BLaER1 treated with 17β-estradiol and CSF1 and Interleukin-3, amounts not matched to agents 10 nM and 100 nM (cell line): ENCODE results near the gene LTBP1.

ENCODE experiments used
- H3K27ac ChIP-seq, 11 experiments: shearing (Covaris generic); formaldehyde crosslinking; 2 replicates each; pipeline ENCODE4 v1.8.1; 2022
- H3K27me3 ChIP-seq, 11 experiments: shearing (Covaris generic); formaldehyde crosslinking; 2 replicates each; pipeline ENCODE4 v1.8.1; 2022
- H3K36me3 ChIP-seq, 11 experiments: shearing (Covaris generic); formaldehyde crosslinking; 2 replicates each; pipeline ENCODE4 v1.8.1; 2022
- H3K4me1 ChIP-seq, 10 experiments: shearing (Covaris generic); formaldehyde crosslinking; 2 replicates each; pipeline ENCODE4 v1.8.1; 2022
- H3K4me2 ChIP-seq, 11 experiments: shearing (Covaris generic); formaldehyde crosslinking; 2 replicates each; pipeline ENCODE4 v1.8.1; 2022
- H3K4me3 ChIP-seq, 10 experiments: shearing (Covaris generic); formaldehyde crosslinking; 2 replicates each; pipeline ENCODE4 v1.8.1; 2022
- H3K9ac ChIP-seq, 11 experiments: shearing (Covaris generic); formaldehyde crosslinking; 2 replicates each; pipeline ENCODE4 v1.8.1; 2022
- H3K9me3 ChIP-seq, 11 experiments: shearing (Covaris generic); formaldehyde crosslinking; replicated peaks in 1 of 11; 2 replicates each; pipeline ENCODE4 v1.8.1; 2022
- H4K20me1 ChIP-seq, 11 experiments: shearing (Covaris generic); formaldehyde crosslinking; 2 replicates each; pipeline ENCODE4 v1.8.1; 2022
- Cebpa-rat ChIP-seq, 11 experiments: shearing (Covaris generic); IDR thresholded peaks; 2 replicates each; pipeline ENCODE4 v1.8.1; 2022

The LTBP1 gene

DNA sequence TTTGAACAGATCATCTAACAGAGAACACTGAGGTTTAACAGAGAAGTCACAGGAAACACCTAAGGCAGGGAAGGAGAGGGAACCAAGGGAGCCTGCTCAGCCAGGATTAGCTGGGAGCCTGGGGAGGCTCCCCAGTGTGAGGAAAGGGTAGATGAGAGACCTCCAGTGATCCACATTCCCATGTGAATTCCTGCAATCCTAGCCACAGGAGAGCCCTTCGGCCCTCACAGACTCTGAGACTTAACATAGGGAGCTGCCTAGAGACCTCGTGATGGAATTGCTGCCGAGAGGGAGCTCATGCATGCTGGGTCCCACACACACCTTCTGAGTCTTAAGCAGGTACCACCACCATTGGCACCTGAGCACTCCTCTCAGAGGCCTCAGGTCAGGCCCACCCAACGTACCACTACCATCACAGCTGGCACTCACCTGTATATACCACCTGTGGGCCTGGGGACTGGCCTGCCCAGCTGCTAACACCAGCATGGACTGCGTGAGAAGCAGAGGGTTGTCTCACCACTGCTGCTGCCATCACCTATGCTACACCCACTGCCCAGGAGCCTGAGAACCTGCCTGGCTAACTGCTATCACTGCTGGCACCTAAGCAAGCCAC, 303.8 kb downstream of the LTBP1 start:
- H3K36me3 ChIP-seq = no peaks in the 10 kb centered on the region

DNA sequence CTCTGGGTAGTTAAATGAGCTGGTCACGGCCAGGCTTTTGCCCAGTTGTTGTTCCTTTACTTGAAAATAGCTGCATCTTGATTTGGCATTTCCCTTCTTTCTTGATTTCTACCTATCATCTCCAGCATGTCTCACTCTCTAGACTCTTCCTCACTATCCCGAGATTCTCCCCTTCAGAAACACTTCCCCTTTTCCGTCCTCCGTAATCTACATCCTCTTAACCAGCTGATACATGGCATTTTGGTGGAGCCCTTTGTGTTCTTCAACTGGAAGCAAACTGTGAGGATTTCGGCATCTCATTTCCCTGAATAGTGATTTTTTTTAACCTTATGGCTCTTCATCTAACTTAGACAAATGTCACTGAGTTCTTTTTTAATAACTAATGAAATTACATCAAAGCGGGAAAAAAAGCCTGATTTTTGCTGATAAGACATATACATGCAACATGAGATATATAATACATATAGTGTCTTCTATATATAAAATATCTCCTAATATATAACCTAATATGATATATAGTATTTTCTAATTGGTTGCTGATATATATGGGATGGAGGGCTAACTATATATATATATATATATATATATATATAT, 309.5 kb downstream of the LTBP1 start:
- no peaks in the 10 kb centered on the region for H3K9me3 ChIP-seq
- H3K4me1 ChIP-seq = no peaks in the 10 kb centered on the region
- H4K20me1 ChIP-seq = no peaks in the 10 kb centered on the region
- no peaks in the 10 kb centered on the region for H3K27me3 ChIP-seq
- H3K27ac ChIP-seq = no peak overlapping the region
- H3K4me2 ChIP-seq = no peak overlapping the region
- no peaks in the 10 kb centered on the region for H3K36me3 ChIP-seq
- no peak overlapping the region for H3K9ac ChIP-seq
- no peak for TF ChIP-seq Cebpa-rat (IDR thresholded peaks at IDR 0.05)
- H3K4me3 ChIP-seq = no peak overlapping the region

More for the DNA sequence above, 303.8 kb downstream of the LTBP1 start:
- Histone ChIP-seq H4K20me1 (no peaks in the 10 kb centered on the region), H3K27ac (no peak overlapping the region), H3K27me3 (no peaks in the 10 kb centered on the region), H3K9ac (no peak overlapping the region), H3K9me3 (no peaks in the 10 kb centered on the region), H3K4me3 (no peak overlapping the region), H3K4me2 (no peak overlapping the region), H3K4me1 (no peaks in the 10 kb centered on the region)
- no peak for TF ChIP-seq Cebpa-rat (IDR thresholded peaks at IDR 0.05)

DNA sequence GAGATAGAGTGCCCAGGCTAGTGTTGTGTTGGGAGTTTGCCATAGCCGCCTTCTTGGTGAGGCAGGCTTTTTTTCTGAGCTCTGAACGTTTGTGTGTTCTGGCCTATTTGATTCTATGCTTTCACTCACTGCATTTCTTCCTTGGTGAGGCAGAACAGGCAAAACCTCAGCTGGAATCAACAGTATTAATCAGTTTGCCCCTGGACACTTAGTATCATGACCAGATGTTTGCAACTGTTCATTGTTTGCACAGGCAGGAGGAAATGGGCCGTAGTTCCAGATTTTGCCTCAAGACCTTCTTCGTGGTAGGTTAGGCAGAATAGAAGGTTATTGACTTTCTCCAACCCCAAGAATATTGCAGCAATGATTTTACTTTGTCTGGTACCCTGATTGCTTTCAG, 311.6 kb downstream of the LTBP1 start:
- H3K4me2 ChIP-seq = no peak overlapping the region

DNA sequence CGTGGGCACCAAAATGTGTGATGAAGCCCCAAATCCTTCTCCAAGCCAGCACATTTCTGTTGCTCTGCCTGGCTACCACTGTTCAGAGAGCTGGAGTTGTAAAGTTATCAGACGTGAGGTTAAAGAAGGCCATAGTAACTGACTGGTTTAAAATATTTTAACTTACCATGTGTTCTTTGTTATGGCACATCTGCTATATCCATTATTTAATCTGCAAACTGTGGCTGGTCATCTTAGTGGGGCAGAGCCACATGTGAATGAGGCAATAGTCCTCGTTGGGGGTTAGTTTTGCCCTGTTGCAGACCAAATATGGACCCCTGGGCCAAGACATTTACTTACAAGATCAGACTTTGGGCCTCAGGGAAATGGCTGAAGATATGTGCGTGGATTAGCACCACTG, 315.3 kb downstream of the LTBP1 start:
- Histone ChIP-seq H3K4me2 (no peak overlapping the region), H3K9ac (no peak overlapping the region), H3K9me3 (peaks cover 15 to 22% (median 16%) of the 10 kb centered on the region in 11 experiments), H3K4me3 (no peak overlapping the region), H3K36me3 (peaks cover 0 to 16% (median 13%) of the 10 kb centered on the region in 11 experiments; a peak in 12 of 22 replicates), H4K20me1 (no peaks in the 10 kb centered on the region), H3K4me1 (no peaks in the 10 kb centered on the region), H3K27me3 (no peaks in the 10 kb centered on the region), H3K27ac (no peak overlapping the region)
- TF ChIP-seq Cebpa-rat (IDR thresholded peaks at IDR 0.05) = no peak

More for the DNA sequence above, 311.6 kb downstream of the LTBP1 start:
- no peak for TF ChIP-seq Cebpa-rat (IDR thresholded peaks at IDR 0.05)
- H3K36me3 ChIP-seq = no peaks in the 10 kb centered on the region
- H3K27me3 ChIP-seq = no peaks in the 10 kb centered on the region
- no peaks in the 10 kb centered on the region for H3K9me3 ChIP-seq
- H3K9ac ChIP-seq = no peak overlapping the region
- no peak overlapping the region for H3K4me3 ChIP-seq
- no peaks in the 10 kb centered on the region for H4K20me1 ChIP-seq
- no peaks in the 10 kb centered on the region for H3K4me1 ChIP-seq
- no peak overlapping the region for H3K27ac ChIP-seq

DNA sequence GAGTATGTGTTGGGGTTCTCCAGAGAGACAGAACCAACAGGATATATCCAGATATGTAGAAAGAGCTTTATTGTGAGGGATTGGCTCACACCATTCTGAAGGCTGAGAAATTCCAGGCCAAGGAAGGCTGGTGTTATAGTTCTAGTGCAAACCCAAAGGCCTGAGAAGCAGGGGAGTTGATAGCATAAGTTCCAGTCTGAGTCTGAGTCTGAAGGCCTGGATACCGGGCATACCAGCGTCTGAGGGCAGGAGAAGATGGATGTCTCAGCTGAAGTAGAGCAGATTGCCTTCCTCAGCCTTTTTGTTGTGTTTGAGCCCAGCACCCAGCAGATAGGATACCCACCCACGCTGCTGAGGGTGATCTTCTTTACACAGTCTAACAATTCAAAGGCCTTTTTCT, 318.0 kb downstream of the LTBP1 start:
- no peak overlapping the region for H3K27ac ChIP-seq
- H3K4me3 ChIP-seq = no peak overlapping the region
- H3K27me3 ChIP-seq = no peaks in the 10 kb centered on the region

DNA sequence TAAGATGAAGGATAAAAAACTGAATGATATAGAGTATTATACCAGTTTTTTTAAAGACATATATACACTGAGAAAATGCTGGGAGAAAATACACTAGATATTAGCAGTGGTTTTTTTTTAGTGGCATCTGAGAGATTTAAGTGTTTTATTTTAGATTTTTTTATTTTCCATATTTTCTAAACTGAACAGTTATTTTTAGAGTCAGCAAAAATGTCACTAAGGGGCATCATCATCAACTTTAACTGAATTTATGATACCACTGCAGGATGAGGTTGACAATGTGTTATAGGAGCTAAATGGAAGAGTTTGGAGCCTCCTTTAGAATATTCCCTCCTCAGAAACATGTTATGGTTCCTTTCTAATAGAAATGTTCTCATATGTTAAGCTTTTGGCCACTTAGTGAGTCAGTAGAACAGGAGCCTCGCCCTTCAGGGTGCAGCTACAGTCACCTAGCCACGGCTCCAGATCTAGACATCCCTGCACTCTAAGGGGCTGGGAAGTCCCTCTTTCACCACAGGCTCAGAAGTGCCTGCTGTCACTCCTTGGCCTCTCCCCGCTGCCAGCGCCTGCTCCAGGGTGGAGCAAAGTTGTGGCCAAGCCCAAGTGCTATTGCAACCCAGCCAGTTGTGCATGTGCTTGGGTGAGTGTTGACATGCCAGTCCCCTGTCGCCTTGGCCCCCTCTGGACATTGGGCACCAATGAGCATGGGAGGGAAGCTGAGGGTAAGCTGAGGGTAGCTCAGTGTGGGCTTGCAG, 319.0 kb downstream of the LTBP1 start:
- H3K9me3 ChIP-seq = peaks cover 17 to 30% (median 22%) of the 10 kb centered on the region in 11 experiments
- H3K4me2 ChIP-seq = no peak overlapping the region
- no peaks in the 10 kb centered on the region for H3K27me3 ChIP-seq
- no peak overlapping the region for H3K4me3 ChIP-seq
- no peak overlapping the region for H3K9ac ChIP-seq
- peaks cover 0 to 20% (median 14%) of the 10 kb centered on the region in 11 experiments; a peak in 12 of 22 replicates for H3K36me3 ChIP-seq
- no peaks in the 10 kb centered on the region for H4K20me1 ChIP-seq
- no peak overlapping the region for H3K27ac ChIP-seq
- H3K4me1 ChIP-seq = no peaks in the 10 kb centered on the region
- TF ChIP-seq Cebpa-rat (IDR thresholded peaks at IDR 0.05) = no peak

More for the DNA sequence above, 318.0 kb downstream of the LTBP1 start:
- Histone ChIP-seq H3K36me3 (peaks cover 0 to 20% (median 14%) of the 10 kb centered on the region in 11 experiments; a peak in 12 of 22 replicates), H3K4me1 (no peaks in the 10 kb centered on the region), H3K9ac (no peak overlapping the region), H3K9me3 (peaks cover 17 to 30% (median 22%) of the 10 kb centered on the region in 11 experiments), H4K20me1 (no peaks in the 10 kb centered on the region), H3K4me2 (no peak overlapping the region)
- no peak for TF ChIP-seq Cebpa-rat (IDR thresholded peaks at IDR 0.05)

DNA sequence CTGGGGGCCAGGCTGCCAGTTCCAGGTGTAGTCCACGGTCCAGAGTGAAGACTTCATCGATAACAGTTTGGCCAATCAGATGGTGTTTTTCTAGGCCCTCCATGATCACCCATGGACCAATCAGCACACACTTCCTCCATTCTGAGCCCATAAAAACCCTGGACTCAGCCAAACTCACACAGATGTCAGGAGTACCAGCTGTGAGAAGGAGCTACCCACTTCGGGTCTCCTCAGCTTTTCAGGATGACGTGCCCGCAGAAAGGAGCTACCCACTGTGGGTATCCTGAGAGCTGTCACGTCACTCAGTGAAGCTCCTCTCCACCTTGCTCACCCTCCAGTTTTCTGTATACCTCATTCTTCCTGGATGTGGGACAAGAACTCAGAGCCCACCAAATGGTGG, 319.7 kb downstream of the LTBP1 start:
- Histone ChIP-seq H3K27me3 (no peaks in the 10 kb centered on the region), H3K9me3 (peaks cover 17 to 30% (median 22%) of the 10 kb centered on the region in 11 experiments), H4K20me1 (no peaks in the 10 kb centered on the region), H3K4me3 (no peak overlapping the region), H3K4me1 (peaks cover 0 to 5% (median 0%) of the 10 kb centered on the region in 10 experiments; a peak in 1 of 20 replicates), H3K27ac (no peak overlapping the region), H3K9ac (no peak overlapping the region), H3K36me3 (peaks cover 0 to 20% (median 14%) of the 10 kb centered on the region in 11 experiments; a peak in 12 of 22 replicates), H3K4me2 (no peak overlapping the region)
- no peak for TF ChIP-seq Cebpa-rat (IDR thresholded peaks at IDR 0.05)

DNA sequence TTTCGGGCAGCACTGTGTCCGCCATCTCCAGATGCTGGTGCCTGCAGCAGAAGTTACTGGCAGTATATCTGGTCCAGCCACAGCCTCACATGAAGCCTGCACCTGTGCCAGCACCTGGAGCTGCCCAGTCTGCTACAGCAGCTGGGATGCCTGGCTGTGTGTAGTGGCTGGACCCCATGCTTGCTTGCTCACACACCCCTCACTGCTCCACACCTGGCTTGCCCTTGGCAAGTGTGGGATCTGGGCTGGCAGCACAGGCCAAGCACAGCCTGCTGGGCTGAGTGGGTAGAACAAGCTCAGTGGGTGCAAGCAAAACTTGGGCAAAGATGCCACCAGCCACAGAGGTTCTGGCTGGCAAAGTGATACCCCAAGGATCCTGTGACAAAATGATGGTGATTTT, 320.3 kb downstream of the LTBP1 start:
- Histone ChIP-seq H4K20me1 (no peaks in the 10 kb centered on the region), H3K4me2 (no peak overlapping the region), H3K4me3 (no peak overlapping the region; a peak in 1 of 20 replicates), H3K9me3 (peaks cover 17 to 30% (median 22%) of the 10 kb centered on the region in 11 experiments), H3K4me1 (peaks cover 1 to 11% (median 3%) of the 10 kb centered on the region in 10 experiments; a peak in 16 of 20 replicates), H3K27ac (no peak overlapping the region), H3K36me3 (peaks cover 0 to 20% (median 14%) of the 10 kb centered on the region in 11 experiments; a peak in 12 of 22 replicates), H3K27me3 (no peaks in the 10 kb centered on the region), H3K9ac (no peak overlapping the region)
- no peak for TF ChIP-seq Cebpa-rat (IDR thresholded peaks at IDR 0.05)

DNA sequence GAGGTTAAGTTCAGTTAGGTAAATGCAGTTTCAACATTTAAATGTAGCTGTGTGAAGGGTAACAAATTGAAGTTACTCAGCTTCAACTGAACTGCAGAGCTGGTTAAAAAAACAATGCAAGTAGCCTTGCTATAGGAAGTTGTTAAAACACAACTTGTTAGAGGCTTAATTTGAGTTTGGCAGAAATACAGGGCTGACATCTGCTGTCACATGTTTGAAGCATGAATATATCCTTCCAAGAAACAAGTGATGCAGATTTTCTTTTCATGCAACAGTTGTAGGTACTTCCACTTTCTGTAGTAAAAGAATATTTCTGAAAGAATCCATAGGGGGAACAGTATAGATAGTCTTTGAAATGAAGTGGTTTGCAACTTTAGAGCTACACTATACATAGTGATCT, 321.0 kb downstream of the LTBP1 start:
- Histone ChIP-seq H4K20me1 (no peaks in the 10 kb centered on the region), H3K27ac (no peak overlapping the region), H3K4me3 (no peak overlapping the region), H3K9me3 (peaks cover 17 to 30% (median 22%) of the 10 kb centered on the region in 11 experiments), H3K36me3 (peaks cover 0 to 20% (median 14%) of the 10 kb centered on the region in 11 experiments; a peak in 12 of 22 replicates), H3K27me3 (no peaks in the 10 kb centered on the region), H3K4me1 (peaks cover 4 to 18% (median 10%) of the 10 kb centered on the region in 10 experiments; a peak in 16 of 20 replicates), H3K4me2 (no peak overlapping the region), H3K9ac (no peak overlapping the region)
- TF ChIP-seq Cebpa-rat (IDR thresholded peaks at IDR 0.05) = no peak
